ENCODE results near the gene HSP90AB1.

The HSP90AB1 gene

DNA sequence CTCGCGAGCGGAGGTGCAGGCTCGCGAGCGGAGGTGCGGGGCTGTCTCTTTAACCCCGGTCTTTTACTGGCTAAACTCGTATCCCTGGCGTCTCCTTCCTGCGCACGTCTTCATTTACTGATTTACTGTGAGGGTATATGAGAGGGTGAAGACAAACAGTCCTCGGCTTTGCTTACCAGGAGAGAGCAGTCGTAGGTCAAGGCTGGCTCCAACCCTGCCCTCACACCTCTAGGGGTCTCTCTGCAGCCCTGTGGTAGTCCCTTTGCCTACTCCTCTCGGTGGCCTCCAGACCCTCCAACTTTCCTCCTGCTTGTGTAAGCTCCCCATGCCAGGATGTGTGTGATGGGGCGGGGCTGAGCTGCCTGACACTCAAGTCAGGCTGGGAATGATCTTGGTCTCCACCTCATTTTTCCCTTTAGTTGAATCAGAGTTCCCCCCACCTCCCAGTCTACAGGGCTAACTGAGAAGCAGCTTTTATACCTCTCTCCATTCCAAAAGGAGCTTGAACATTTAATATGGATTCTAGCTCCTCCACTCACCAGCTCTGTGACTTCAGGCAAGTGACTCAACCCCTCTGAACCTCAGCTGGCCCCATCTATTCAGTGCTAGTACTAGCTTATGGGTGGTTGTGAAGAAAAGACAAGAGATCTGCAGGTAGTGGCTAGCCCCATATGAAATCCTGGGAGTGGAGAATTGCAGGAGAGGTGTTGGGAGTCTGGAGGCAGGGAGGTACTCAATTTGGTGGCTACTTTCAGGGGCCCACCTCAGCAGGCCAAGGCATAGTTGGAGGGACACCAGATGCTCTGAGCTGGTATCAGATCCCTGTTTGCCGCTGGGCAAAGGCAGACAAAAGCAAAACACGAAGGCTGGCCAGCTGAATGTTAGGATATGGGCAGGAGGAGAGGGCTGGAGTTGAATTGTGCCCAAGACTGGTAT lies 22.6 kb upstream of the HSP90AB1 start:
- no peaks in the 10 kb centered on the region for H3K9me3 ChIP-seq (ENCODE audit: control insufficient read depth, low read length)
- H3K27me3 ChIP-seq (replicated peaks; ENCODE audit: control insufficient read depth, insufficient read depth, low read length) = no peaks in the 10 kb centered on the region
- peaks cover 70% of the 10 kb centered on the region for H3K4me1 ChIP-seq (ENCODE audit: control insufficient read depth, insufficient read depth, low read length)
- H3K36me3 ChIP-seq (ENCODE audit: control insufficient read depth, insufficient read depth, low read length, severe bottlenecking) = no peaks in the 10 kb centered on the region
- peak; percentile 26 for DNase-seq (ENCODE audit: low read depth)
- peak overlapping the region; percentile 63 for H3K9ac ChIP-seq (ENCODE audit: low read length)
- H3K4me3 ChIP-seq (ENCODE audit: low read length) = peak overlapping the region; percentile 77

DNA sequence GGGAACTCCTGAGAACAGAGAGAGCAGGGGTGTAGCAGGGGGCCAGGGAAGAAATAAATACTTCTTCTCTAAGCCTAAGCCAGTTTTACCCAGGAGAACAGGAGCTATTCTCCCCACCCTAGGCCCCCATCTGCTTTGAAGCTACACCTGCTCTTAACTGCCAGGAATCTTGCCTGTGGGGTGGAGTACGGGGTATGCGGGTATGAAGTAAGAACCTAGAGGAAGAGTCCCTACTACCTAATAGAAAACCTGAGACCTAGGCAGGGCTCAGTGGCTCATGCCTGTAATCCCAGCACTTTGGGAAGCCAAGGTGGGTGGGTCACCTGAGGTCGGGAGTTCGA lies 22.0 kb upstream of the HSP90AB1 start:
- Histone ChIP-seq H3K4me1 (ENCODE audit: control insufficient read depth, insufficient read depth, low read length) (peaks cover 75% of the 10 kb centered on the region), H3K36me3 (ENCODE audit: control insufficient read depth, insufficient read depth, low read length, severe bottlenecking) (peaks cover 4% of the 10 kb centered on the region), H3K9me3 (ENCODE audit: control insufficient read depth, low read length) (no peaks in the 10 kb centered on the region), H3K27me3 (replicated peaks; ENCODE audit: control insufficient read depth, insufficient read depth, low read length) (no peaks in the 10 kb centered on the region), H3K9ac (ENCODE audit: low read length) (no peak overlapping the region), H3K4me3 (ENCODE audit: low read length) (no peak overlapping the region)
- DNase-seq (ENCODE audit: low read depth) = no peak

DNA sequence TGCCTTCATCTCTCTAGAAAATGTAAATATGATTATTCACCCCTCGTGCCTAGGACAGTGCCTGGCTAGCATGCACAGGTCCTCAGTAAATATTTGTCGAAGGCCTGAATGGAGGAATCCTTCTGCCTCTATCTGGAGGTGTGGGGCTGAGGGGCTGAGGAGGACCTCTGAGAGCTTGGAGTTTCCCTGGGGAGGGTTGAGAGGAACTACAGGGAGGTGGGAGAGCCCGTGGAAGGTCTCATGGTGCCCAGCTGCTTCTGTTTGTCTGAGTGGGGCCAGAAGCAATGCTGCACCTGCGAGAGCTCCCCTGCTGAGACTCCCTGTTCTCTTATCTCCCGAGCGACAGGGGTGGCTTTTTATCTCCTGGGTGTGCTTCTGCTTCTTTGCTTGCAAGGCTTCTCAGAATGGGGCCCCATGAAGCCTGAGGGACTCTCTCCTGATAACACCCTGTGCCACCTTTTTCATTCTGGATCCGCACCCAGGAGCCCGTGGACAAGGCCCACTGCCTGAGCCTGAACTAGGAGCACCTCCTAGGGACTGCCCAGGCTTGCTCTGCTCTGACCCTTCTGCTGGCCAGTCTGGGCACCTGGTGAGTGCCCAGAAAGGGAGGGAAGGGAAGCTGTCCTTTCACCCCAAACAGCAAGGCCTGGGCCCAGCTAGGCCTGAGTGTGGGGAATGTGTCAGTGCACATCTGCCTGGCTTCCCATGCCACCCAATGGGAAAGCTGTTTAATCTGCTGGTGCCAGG lies 21.1 kb upstream of the HSP90AB1 start:
- Histone ChIP-seq H3K9me3 (ENCODE audit: control insufficient read depth, low read length) (no peaks in the 10 kb centered on the region), H3K36me3 (ENCODE audit: control insufficient read depth, insufficient read depth, low read length, severe bottlenecking) (peaks cover 10% of the 10 kb centered on the region), H3K9ac (ENCODE audit: low read length) (peak overlapping the region; percentile 48), H3K4me3 (ENCODE audit: low read length) (no peak overlapping the region), H3K4me1 (ENCODE audit: control insufficient read depth, insufficient read depth, low read length) (peaks cover 78% of the 10 kb centered on the region), H3K27me3 (replicated peaks; ENCODE audit: control insufficient read depth, insufficient read depth, low read length) (no peaks in the 10 kb centered on the region)
- no peak for DNase-seq (ENCODE audit: low read depth)

DNA sequence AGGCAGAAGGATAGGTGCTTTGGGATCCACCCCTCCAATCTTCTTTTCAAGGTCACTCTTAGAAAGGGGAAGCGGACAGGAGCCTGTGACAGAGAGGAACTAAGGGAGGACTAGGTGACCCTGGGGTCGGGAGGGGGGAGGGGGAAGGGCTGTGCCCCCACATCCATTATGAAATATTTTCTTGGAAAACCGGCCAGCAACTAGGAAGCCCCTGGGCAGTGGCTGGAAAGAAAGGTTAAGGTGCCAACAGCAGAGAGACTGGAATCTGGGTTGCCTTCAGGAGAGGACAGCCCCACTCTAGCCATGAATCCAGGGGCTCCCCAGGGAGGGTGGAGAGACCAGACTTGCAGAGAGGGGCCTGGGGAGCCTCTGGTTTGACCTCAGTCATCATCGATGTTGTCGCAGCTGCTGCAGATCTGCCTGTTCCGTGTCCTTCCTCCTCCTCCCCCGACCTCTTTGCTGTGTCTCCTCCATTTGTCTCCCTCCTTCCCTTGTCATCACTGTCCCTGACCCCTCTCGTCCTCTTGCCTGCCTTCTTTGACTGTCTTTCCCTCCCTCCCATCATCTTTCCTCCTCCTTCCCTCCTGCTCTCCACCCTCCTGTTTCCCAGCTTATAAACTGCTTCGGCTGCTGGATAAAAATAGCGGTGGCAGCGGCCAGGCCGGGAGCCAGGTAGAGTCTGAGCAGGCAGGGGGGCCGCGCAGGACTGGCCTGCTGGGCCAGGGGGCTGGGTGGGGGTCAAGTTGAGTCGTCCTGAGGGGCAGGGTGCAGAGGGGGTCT lies 20.3 kb upstream of the HSP90AB1 start:
- Histone ChIP-seq H3K4me1 (ENCODE audit: control insufficient read depth, insufficient read depth, low read length) (peaks cover 71% of the 10 kb centered on the region), H3K4me3 (ENCODE audit: low read length) (no peak overlapping the region), H3K9me3 (ENCODE audit: control insufficient read depth, low read length) (no peaks in the 10 kb centered on the region), H3K27me3 (replicated peaks; ENCODE audit: control insufficient read depth, insufficient read depth, low read length) (no peaks in the 10 kb centered on the region), H3K36me3 (ENCODE audit: control insufficient read depth, insufficient read depth, low read length, severe bottlenecking) (peaks cover 13% of the 10 kb centered on the region), H3K9ac (ENCODE audit: low read length) (peak overlapping the region; percentile 48)
- no peak for DNase-seq (ENCODE audit: low read depth)

DNA sequence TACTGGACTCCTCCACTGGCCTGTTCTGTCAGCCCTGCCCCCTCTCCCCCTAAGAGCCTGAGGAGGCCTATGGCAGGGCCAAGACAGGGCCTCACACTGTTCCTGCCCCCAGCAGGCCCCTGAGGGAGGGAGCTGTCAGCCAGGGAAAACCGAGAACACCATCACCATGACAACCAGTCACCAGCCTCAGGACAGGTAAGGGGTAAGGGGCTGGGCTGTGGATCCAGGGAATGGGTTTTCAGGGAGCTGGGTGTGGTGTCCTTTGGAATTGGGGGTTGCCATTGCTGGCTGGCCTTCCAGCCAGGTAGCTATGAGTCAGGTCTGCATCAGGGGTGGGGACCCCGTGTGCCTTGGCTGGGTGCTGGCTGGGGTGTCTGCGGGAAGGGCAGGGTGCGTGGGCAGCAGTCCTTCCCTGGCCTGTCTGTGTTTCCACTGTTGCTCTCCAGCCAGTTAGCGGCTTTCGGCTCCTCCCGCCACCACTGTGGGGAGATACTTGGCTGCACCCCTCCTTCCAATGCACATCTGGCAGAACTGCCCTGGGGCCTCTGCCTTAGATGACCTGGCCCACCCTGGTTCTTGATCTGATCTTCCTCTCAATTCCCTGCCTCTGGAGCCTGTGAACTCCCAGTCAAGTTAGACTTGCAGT lies 19.6 kb upstream of the HSP90AB1 start:
- Histone ChIP-seq H3K9me3 (ENCODE audit: control insufficient read depth, low read length) (no peaks in the 10 kb centered on the region), H3K27me3 (replicated peaks; ENCODE audit: control insufficient read depth, insufficient read depth, low read length) (no peaks in the 10 kb centered on the region), H3K4me1 (ENCODE audit: control insufficient read depth, insufficient read depth, low read length) (peaks cover 67% of the 10 kb centered on the region), H3K4me3 (ENCODE audit: low read length) (no peak overlapping the region), H3K36me3 (ENCODE audit: control insufficient read depth, insufficient read depth, low read length, severe bottlenecking) (peaks cover 20% of the 10 kb centered on the region), H3K9ac (ENCODE audit: low read length) (peak overlapping the region; percentile 25)
- no peak for DNase-seq (ENCODE audit: low read depth)

DNA sequence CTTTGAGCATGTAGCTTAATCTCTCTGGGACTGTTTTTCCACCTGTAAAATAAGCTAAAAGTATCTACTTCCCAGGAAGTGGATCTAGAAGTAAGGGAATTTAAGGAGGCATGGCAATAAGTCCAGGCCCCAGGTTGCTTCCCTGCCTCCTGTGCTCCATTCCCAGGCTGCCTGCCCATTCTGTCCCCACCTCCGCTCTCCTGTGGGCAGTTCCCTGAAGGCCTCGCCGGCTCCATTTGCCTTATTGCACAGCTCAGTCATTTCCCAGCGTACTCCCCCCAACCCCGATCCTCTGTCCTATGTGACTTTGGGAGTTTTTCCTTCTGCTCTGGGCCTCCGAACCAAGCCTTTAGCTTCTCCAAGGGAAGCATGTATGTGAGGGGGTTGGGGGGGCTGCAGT lies 18.9 kb upstream of the HSP90AB1 start:
- H3K4me1 ChIP-seq (ENCODE audit: control insufficient read depth, insufficient read depth, low read length) = peaks cover 65% of the 10 kb centered on the region
- H3K36me3 ChIP-seq (ENCODE audit: control insufficient read depth, insufficient read depth, low read length, severe bottlenecking) = peaks cover 28% of the 10 kb centered on the region
- no peaks in the 10 kb centered on the region for H3K9me3 ChIP-seq (ENCODE audit: control insufficient read depth, low read length)
- no peak for DNase-seq (ENCODE audit: low read depth)
- H3K27me3 ChIP-seq (replicated peaks; ENCODE audit: control insufficient read depth, insufficient read depth, low read length) = no peaks in the 10 kb centered on the region
- H3K9ac ChIP-seq (ENCODE audit: low read length) = no peak overlapping the region
- H3K4me3 ChIP-seq (ENCODE audit: low read length) = no peak overlapping the region

DNA sequence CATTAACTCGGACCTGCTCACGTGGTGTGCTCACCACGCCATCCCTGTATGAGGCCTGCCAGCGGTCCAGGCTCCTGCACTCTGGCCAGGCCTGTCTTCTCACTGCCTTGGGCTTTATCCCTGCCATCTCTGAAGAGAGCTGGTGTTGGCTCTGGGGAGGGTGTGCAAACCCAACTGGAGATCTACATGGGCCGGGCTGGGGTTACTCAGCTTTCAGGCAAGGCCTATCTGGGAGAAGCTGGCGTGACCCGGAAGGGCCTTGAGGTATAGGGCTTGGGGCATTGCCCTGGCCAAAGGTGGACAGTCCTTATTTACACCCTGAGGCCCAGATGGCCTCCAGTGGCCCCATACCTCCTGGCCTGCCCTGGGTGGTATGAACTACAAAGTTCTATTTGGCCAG lies 18.5 kb upstream of the HSP90AB1 start:
- H3K4me1 ChIP-seq (ENCODE audit: control insufficient read depth, insufficient read depth, low read length) = peaks cover 69% of the 10 kb centered on the region
- peaks cover 32% of the 10 kb centered on the region for H3K36me3 ChIP-seq (ENCODE audit: control insufficient read depth, insufficient read depth, low read length, severe bottlenecking)
- no peak overlapping the region for H3K4me3 ChIP-seq (ENCODE audit: low read length)
- no peaks in the 10 kb centered on the region for H3K9me3 ChIP-seq (ENCODE audit: control insufficient read depth, low read length)
- H3K9ac ChIP-seq (ENCODE audit: low read length) = no peak overlapping the region
- H3K27me3 ChIP-seq (replicated peaks; ENCODE audit: control insufficient read depth, insufficient read depth, low read length) = no peaks in the 10 kb centered on the region
- no peak for DNase-seq (ENCODE audit: low read depth)

DNA sequence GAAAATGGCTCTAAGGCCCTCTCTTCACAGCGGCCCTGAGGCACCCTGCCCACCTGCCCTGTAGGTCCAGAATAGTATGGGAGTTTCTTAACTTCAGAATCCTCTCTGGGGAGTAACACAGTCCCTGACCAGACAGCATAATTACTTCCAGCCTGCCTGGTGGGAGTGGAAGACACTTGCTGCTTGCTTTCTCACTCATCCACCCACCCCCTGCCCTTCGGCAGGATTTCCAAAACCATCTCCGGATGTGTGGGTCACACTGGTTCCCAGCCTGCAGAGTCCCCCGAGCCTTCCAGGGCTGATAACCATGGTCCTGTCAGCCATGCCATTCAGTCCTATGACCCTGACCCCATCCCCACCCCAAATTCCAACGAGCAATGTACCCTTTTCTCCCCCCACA lies 18.1 kb upstream of the HSP90AB1 start:
- Histone ChIP-seq H3K9me3 (ENCODE audit: control insufficient read depth, low read length) (no peaks in the 10 kb centered on the region), H3K4me3 (ENCODE audit: low read length) (no peak overlapping the region), H3K36me3 (ENCODE audit: control insufficient read depth, insufficient read depth, low read length, severe bottlenecking) (peaks cover 33% of the 10 kb centered on the region), H3K4me1 (ENCODE audit: control insufficient read depth, insufficient read depth, low read length) (peaks cover 73% of the 10 kb centered on the region), H3K9ac (ENCODE audit: low read length) (no peak overlapping the region), H3K27me3 (replicated peaks; ENCODE audit: control insufficient read depth, insufficient read depth, low read length) (no peaks in the 10 kb centered on the region)
- peak; percentile 7 for DNase-seq (ENCODE audit: low read depth)

DNA sequence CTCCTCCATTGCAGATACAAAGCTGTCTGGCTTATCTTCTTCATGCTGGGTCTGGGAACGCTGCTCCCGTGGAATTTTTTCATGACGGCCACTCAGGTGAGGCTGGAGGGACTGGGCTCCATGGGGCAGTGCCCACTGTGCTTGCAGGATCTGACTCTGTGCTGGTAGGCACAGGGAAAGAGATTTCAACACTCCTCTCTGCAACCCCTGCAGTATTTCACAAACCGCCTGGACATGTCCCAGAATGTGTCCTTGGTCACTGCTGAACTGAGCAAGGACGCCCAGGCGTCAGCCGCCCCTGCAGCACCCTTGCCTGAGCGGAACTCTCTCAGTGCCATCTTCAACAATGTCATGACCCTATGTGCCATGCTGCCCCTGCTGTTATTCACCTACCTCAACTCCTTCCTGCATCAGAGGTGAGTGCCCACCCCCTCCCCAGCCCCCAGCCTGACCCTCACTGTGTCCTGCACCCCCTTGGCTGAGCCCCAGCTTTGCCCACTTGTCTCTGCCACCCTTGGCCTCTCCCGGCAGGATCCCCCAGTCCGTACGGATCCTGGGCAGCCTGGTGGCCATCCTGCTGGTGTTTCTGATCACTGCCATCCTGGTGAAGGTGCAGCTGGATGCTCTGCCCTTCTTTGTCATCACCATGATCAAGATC lies 17.4 kb upstream of the HSP90AB1 start:
- DNase-seq (ENCODE audit: low read depth) = no peak
- H3K4me3 ChIP-seq (ENCODE audit: low read length) = no peak overlapping the region
- peaks cover 33% of the 10 kb centered on the region for H3K36me3 ChIP-seq (ENCODE audit: control insufficient read depth, insufficient read depth, low read length, severe bottlenecking)
- H3K9ac ChIP-seq (ENCODE audit: low read length) = no peak overlapping the region
- H3K27me3 ChIP-seq (replicated peaks; ENCODE audit: control insufficient read depth, insufficient read depth, low read length) = no peaks in the 10 kb centered on the region
- H3K4me1 ChIP-seq (ENCODE audit: control insufficient read depth, insufficient read depth, low read length) = peaks cover 74% of the 10 kb centered on the region
- H3K9me3 ChIP-seq (ENCODE audit: control insufficient read depth, low read length) = no peaks in the 10 kb centered on the region

DNA sequence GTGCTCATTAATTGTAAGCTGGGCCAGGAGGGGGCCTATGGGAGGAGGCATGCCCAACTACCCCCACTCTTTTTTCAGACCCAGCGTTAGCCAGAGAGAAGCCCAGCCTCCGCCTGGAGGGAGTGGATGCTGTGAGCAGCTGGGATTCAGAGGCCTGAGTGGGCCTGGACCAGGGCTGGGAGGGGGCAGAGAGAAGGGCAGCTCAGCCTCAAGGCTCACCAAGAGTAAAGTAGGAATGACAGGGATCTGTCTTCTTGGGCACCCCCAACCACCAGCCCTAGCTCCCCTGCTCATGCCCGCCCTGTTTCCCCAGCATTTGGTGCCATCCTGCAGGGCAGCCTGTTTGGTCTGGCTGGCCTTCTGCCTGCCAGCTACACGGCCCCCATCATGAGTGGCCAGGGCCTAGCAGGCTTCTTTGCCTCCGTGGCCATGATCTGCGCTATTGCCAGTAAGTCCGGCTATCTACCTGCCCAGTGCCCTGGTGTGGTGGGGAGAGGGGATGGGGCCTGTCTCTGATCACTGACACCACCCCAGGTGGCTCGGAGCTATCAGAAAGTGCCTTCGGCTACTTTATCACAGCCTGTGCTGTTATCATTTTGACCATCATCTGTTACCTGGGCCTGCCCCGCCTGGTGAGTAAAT lies 16.7 kb upstream of the HSP90AB1 start:
- DNase-seq (ENCODE audit: low read depth) = no peak

More for the DNA sequence above, 16.7 kb upstream of the HSP90AB1 start:
- no peaks in the 10 kb centered on the region for H3K27me3 ChIP-seq (replicated peaks; ENCODE audit: control insufficient read depth, insufficient read depth, low read length)
- H3K4me1 ChIP-seq (ENCODE audit: control insufficient read depth, insufficient read depth, low read length) = peaks cover 74% of the 10 kb centered on the region
- no peak overlapping the region for H3K4me3 ChIP-seq (ENCODE audit: low read length)
- no peaks in the 10 kb centered on the region for H3K9me3 ChIP-seq (ENCODE audit: control insufficient read depth, low read length)
- peaks cover 33% of the 10 kb centered on the region for H3K36me3 ChIP-seq (ENCODE audit: control insufficient read depth, insufficient read depth, low read length, severe bottlenecking)
- H3K9ac ChIP-seq (ENCODE audit: low read length) = no peak overlapping the region

Data from adipocyte (in vitro differentiated cells).